GM18867 (cell line): ENCODE measurements around the gene LRRC38.
"Not testable (repeated sequence)": the region's sequence is repeated elsewhere in the genome, so short reads cannot be mapped to it uniquely, and the experiment has no call there.

Source experiments
- ATAC-seq: cut with Tn5 transposase; IDR thresholded peaks from one replicate; pipeline ENCODE4 v1.9.1; 2021; ENCODE audit warnings: mild to moderate bottlenecking, moderate library complexity; ENCODE audit not compliant: unreplicated experiment

LRRC38 gene, protein sequence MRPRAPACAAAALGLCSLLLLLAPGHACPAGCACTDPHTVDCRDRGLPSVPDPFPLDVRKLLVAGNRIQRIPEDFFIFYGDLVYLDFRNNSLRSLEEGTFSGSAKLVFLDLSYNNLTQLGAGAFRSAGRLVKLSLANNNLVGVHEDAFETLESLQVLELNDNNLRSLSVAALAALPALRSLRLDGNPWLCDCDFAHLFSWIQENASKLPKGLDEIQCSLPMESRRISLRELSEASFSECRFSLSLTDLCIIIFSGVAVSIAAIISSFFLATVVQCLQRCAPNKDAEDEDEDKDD

DNA sequence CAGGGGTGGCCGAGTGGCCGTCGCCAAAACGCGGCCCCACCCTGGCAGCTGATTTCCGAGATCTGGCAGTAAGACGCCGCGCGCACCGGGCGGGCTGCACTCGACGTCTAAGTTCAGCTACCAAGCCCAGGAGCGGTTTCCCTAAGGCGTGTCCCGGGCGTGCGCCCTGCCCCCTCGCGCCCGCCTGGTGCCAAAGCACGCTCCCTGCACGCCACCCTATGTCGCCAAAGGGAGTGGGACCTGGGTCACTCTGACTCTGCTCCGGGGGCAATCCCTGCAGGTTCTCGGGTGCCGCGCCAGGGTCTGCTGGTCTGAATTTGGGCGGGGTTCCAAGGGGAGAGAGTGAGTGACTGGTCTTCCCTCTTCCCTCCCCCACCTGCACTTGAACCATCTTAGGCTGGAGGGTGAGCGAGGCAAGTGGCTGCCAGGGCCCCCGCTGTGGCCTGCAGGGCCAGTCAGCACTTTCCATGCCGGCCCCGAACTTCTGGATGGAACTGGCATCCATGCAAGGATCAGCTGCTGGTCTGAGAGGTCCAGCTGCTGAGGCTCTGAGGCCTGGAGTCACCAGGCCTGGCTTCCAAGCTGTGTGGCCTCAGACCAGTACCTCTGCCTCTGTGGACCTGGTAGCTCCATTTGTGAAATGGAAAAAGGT lies at the start of gene LRRC38:
TSS of gene LRRC38 (minus strand) at position 109 of the 652 bp plus-strand sequence. CDS start 410 bp downstream, outside the sequence.
- no peak for ATAC-seq

DNA sequence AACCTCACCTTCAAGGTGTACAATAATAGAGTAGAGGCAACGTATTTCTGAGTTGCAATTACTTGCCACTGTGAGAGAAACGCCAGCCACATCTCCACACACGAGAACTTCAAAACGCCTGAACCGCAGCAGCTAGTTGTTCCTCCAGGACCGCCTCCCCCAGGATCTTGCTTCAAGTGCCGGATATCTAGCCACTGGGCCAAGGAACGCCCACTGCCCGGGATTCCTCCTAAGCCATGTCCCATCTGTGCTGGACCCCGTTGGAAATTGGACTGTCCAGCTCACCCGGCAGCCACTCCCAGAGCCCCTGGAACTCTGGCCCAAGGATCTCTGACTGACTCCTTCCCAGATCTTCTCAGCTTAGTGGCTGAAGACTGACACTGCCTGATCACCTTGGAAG lies 49.2 kb upstream of the LRRC38 start:
- ATAC-seq: not testable (repeated sequence)

DNA sequence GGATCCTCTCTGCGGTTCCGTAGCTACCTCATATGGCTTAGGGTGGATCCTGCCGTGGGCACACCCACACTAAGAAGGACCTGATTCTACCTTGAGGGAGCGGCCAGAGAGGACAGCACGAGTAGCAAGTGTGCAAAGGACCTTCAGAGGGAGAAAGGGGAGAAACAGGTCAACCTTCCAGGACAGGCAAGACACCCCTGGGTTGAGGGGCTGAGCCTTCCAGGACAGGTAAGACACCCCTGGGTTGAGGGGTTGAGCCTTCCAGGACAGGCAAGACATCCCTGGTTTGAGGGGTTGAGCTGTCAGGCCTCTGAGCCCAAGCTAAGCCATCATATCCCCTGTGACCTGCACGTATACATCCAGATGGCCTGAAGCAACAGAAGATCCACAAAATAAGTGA lies 46.7 kb upstream of the LRRC38 start:
- no peak for ATAC-seq

DNA sequence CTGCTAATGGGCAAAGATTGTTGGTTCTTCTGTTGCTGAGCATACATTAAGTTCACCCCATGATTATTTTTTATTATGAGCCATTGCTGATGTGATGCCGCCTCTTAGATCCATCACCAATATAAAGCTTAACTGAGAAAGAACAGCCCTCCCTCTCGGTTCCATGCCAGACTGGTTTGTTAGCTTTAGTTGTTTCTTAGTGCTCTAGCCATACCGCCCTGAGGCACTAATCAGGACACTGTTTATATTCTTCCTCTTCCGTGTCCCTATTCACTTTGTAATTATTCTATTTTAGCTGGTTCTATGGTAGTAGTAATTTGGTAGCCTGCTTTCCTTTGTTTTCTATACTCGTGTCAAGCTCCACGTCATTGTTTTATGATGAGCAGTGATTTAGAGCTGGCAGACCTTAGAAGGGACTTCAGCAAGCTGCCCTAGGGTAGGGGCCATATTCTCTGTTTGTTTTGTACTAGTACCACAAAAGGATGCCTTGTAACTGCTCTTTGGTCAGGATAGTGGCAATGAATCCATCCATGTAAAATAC lies 42.5 kb upstream of the LRRC38 start:
- ATAC-seq: no peak

DNA sequence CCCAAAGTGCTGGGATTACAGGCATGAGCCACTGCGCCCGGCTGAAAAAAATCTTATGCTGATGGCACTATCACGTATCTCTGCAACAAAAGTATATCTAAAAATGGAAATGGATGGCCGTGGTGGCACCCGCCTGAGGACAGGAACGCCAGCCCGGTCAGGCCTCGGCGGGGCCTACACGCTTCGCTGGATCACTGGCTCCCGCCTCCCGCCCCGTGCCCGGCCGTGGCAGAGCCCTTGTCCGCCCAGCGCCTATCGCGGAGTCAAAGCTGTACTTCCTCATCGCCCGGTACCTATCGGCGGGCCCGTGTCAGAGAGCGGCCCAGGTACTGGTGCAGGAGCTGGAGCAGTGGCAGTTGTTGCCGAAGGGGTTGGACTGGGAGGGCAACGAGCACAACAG lies 41.0 kb upstream of the LRRC38 start:
- ATAC-seq: no peak

GRCh38 chr1:13550663-13551062 lies 36.9 kb upstream of the LRRC38 start:
- no peak for ATAC-seq

GRCh38 chr1:13549521-13549920 lies 35.7 kb upstream of the LRRC38 start:
- no peak for ATAC-seq

GRCh38 chr1:13549021-13549420 lies 35.2 kb upstream of the LRRC38 start:
- no peak for ATAC-seq

- ATAC-seq: no peak
Measured at GRCh38 chr1:13548281-13548680, 34.5 kb upstream of the LRRC38 start.

DNA sequence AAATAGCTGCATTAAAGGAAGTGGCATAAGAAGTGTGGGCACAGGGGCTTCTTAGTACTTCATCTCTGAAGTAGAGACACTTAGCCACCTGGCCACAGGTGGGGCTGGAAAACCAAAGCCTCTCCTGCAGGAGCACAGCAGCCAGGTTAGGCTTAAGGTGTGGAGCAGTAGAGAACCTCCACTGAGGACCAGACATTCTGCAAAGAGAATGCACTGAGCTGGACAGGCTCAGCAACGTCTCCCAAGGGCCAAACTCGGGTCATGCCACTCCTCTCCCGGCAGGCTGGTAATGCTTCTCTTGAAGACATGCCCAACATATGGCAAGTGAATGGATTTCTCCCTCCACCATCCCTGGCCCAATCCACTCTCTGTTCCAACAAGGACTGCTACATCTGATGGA lies 33.0 kb upstream of the LRRC38 start:
- no peak for ATAC-seq

GRCh38 chr1:13544221-13544556 lies 30.4 kb upstream of the LRRC38 start:
- ATAC-seq: no peak

GRCh38 chr1:13543451-13544220 lies 29.8 kb upstream of the LRRC38 start:
- no peak for ATAC-seq

- no peak for ATAC-seq
Measured at GRCh38 chr1:13541435-13542215, 27.8 kb upstream of the LRRC38 start.

GRCh38 chr1:13540866-13541265 lies 27.1 kb upstream of the LRRC38 start:
- ATAC-seq: no peak

- ATAC-seq: no peak
Measured at GRCh38 chr1:13539683-13540082, 25.9 kb upstream of the LRRC38 start.

GRCh38 chr1:13538832-13539231 lies 25.0 kb upstream of the LRRC38 start:
- no peak for ATAC-seq

- ATAC-seq: no peak
Measured at GRCh38 chr1:13536571-13536970, 22.8 kb upstream of the LRRC38 start.

- ATAC-seq: no peak
Measured at GRCh38 chr1:13535227-13535626, 21.4 kb upstream of the LRRC38 start.

DNA sequence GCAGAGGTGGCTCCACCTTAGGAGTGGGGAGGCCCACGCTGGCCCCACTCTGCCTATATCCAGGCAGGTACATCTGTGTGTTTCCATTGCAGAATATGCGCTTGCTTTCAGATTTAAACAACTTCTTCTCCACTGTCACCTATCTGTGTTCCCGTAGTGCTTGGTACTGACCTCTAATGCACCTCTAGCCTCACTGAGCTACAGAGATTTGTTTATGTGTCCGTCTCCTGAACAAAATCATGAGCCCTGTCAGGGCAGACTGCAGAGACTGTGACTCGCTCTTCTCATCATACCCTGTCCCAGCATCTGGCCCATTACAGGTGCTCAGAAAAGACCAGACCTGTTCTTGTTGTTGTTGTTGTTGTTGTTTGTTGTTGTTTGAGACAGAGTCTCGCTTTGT lies 14.5 kb upstream of the LRRC38 start:
- no peak for ATAC-seq

DNA sequence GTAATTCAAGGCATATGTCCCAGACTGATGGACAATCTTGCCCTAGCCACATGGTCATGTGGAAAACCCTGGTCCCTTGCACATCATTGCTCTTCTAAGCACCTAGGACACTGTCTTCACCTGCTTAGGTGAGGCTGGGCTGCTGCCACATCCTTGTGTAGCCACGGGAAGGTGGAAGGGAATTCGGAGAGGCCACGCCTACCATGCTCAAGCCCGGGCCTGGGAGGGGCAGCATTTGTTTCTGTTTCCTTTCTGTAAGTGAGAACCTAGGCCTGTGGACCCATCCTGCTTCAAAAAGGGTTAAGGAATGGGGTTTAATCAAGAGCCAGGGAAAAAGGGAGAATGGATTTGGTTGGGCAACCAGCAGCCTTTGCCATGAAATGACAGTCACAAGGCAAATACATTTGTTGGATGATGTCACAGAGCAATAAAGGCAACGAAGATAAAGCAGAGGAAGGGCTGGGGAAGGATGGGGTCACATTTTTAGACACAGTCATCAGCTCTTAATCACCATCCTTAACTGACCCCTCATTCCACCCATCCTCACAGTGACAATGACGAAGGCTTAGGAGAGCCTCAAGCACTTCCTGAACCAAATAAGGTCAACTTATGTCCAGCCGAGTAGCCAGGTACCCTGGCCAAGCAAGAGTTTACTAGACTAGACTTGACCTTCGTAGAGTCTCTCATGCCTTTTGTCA lies 10.1 kb upstream of the LRRC38 start:
- ATAC-seq: no peak
